Gastrocnemius medialis (tissue), 4 donors: Measurements from ENCODE around the gene INPPL1. TPM values are rescaled to one million over a fixed set of nuclear protein-coding genes. Genes with fewer than 3 reads are reported as not detected.
A peak's percentile ranks its signal among the peaks of the same experiment; 100 is the strongest.

Experiments used
- ATAC-seq, 2 donors: fragments of 150-250 bp; one replicate each; pipeline ENCODE4 v1.9.1; 2016
- DNase-seq, 2 donors: peaks; one replicate each; pipeline ENCODE4 v3.0.0-alpha.2; 2019
- H3K27ac ChIP-seq, 4 donors: fragments of 200-600 bp; sonication (generic); 1 replicate in 1 of 4; 2 replicates in 3 of 4; pipeline ENCODE4 v1.5.1; 2016 to 2018; ENCODE audit warnings: mild to moderate bottlenecking in 2 of 4, moderate library complexity in 1 of 4
- H3K27me3 ChIP-seq, 3 donors: fragments of 200-600 bp; sonication (generic) in 2 of 3; 1 replicate in 1 of 3; 2 replicates in 2 of 3; pipeline versions ENCODE4 v1.5.1 to v1.6.0; 2016 to 2019; ENCODE audit warnings: mild to moderate bottlenecking in 1 of 3, moderate library complexity in 1 of 3
- H3K36me3 ChIP-seq, 2 donors: fragments of 200-600 bp; sonication (generic) in 1 of 2; one replicate each; pipeline ENCODE4 v1.5.1; 2017 to 2018
- H3K4me1 ChIP-seq, 2 donors: fragments of 200-600 bp; sonication (generic) in 1 of 2; one replicate each; pipeline ENCODE4 v1.5.1; 2016 to 2017; ENCODE audit warnings: mild to moderate bottlenecking in 2 of 2
- H3K4me3 ChIP-seq, 4 donors: fragments of 200-600 bp; sonication (generic) in 3 of 4; 1 replicate in 1 of 4; 2 replicates in 3 of 4; pipeline ENCODE4 v1.5.1; 2016 to 2019; ENCODE audit warnings: mild to moderate bottlenecking in 2 of 4
- H3K9me3 ChIP-seq, 3 donors: fragments of 200-600 bp; sonication (generic) in 2 of 3; 1 replicate in 1 of 3; 2 replicates in 2 of 3; pipeline ENCODE4 v1.5.1; 2016 to 2019
- POLR2A ChIP-seq, 2 donors: fragments of 450-650 bp; IDR thresholded peaks; one replicate each; pipeline ENCODE4 v1.6.1; 2017; ENCODE audit warnings: antibody characterized with exemption in 2 of 2, mild to moderate bottlenecking in 2 of 2, moderate library complexity in 2 of 2
- in situ Hi-C, 4 donors: fragments of 200-750 bp; cut with MboI; loops; one replicate each; pipeline versions ENCODE4 v1.15.0 to v1.8.0; 2017; ENCODE audit warnings: low sequenced_read_pairs in 4 of 4
- intact Hi-C: fragments of 100-400 bp; cut with DNase I; formaldehyde crosslinking; loops from one replicate; pipeline ENCODE4 v1.15.1; 2023; ENCODE audit warnings: low total_unique reads
- total RNA-seq, 4 donors: library from RNA; depleted of rRNA; stranded (reverse); fragments of >200 nt; gene quantifications; one replicate each; pipeline versions ENCODE4 v1.1.0 to v1.2.3, GENCODE V29; 2016
- TF ChIP-seq, protein P1 (sequence below), 5 experiments: fragments of 450-650 bp in 3 of 5; fragments of 200-600 bp in 2 of 5; sonication (generic) in 2 of 5; IDR thresholded peaks in 4 of 5; conservative IDR thresholded peaks in 1 of 5; 1 replicate in 4 of 5; 2 replicates in 1 of 5; pipeline ENCODE4 v1.5.1; 2016 to 2019; ENCODE audit warnings: antibody characterized with exemption in 5 of 5, mild to moderate bottlenecking in 3 of 5, moderate library complexity in 3 of 5

The INPPL1 gene
- total RNA-seq, 4 donors from 2014 or later: 75.6 to 112 (median 107) TPM

DNA sequence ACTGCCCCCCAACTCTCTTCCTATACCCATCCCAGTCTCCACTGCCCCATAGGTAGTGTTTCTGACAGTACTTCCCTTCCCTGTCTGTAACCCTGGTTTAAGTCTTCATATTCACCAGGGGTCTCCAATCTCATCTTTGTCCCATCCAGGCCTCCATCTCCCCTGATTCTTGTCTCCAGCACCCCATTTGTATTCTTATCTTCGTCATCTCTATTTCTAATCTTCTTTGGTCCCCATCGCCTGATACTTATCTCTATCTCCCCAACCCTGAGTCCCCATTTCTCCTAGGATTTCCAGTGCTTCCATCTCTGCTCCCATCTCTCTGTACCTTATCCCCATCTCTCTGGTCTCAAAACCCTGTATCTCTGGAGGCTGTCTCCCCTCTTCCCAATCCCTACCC is 17.6 kb downstream of the INPPL1 start:
- Histone ChIP-seq H3K4me1 (peaks cover 10 to 16% of the 10 kb centered on the region in 2 donors), H3K27ac (no peak overlapping the region)
- in situ Hi-C loops: no loop called here

DNA sequence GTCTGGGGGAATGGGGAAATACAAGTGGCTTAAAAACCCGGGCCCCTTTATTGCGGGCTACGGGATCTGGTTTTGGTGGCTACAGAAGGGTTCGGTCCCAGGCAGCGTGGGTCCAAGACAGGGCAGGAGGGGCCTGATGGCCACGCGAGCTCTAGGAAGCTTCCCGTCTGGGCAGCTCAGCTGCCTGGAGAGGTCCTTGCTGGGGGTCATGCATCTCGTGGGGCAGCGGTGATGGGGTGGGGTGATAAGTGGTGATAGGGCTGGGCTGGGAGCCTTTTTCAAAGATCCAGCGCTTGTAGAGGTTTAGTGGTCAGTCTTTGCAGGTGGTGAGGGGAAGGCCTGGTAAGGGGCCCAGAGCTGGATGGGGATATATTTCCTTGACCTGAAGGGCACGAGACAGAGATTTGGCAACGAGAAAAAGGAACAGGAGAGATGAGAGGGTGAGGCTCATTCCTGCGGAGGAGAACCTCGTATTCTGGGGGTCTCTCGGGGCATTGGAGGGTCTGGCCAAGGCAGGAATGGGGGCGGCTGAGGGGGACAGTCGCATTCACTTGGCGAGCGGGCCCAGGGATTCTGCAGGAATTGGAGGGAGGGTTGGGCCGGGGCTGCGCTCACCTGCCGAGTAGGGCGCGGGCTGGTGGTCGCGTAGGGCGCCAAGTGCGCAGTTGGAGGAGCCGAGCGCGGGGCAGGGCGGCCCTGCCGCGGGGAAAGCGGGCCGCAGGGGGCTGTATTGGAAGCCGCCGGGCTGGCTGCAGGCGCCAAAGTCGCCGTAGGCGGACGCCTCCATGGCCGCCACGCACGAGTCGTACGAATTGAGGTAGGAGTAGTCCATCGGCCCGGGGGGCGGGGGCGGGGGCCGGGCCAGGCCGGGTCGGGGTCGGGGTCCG is 18.8 kb downstream of the INPPL1 start:
- no peak overlapping the region for H3K27ac ChIP-seq
- H3K9me3 ChIP-seq: no peaks in the 10 kb centered on the region
- TF ChIP-seq, protein P1, sequence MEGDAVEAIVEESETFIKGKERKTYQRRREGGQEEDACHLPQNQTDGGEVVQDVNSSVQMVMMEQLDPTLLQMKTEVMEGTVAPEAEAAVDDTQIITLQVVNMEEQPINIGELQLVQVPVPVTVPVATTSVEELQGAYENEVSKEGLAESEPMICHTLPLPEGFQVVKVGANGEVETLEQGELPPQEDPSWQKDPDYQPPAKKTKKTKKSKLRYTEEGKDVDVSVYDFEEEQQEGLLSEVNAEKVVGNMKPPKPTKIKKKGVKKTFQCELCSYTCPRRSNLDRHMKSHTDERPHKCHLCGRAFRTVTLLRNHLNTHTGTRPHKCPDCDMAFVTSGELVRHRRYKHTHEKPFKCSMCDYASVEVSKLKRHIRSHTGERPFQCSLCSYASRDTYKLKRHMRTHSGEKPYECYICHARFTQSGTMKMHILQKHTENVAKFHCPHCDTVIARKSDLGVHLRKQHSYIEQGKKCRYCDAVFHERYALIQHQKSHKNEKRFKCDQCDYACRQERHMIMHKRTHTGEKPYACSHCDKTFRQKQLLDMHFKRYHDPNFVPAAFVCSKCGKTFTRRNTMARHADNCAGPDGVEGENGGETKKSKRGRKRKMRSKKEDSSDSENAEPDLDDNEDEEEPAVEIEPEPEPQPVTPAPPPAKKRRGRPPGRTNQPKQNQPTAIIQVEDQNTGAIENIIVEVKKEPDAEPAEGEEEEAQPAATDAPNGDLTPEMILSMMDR (IDR thresholded peaks at IDR 0.05 in 4 of 5, conservative IDR thresholded peaks at IDR 0.05 in 1 of 5): no peak
- TF ChIP-seq POLR2A (IDR thresholded peaks at IDR 0.05): no peak
- peaks cover 10 to 16% of the 10 kb centered on the region in 2 donors for H3K4me1 ChIP-seq
- in situ Hi-C loops (no loop called here), intact Hi-C loops (loop anchor here (5.0 kb wide), 1 partner anchor 189 kb away; the partner anchor contains the start of gene CLPB)
- no peak for ATAC-seq
- DNase-seq: no peak
- no peaks in the 10 kb centered on the region for H3K36me3 ChIP-seq
- H3K4me3 ChIP-seq: no peak overlapping the region
- H3K27me3 ChIP-seq: peaks cover 46 to 59% (median 58%) of the 10 kb centered on the region in 3 donors

More for the DNA sequence above, 17.6 kb downstream of the INPPL1 start:
- TF ChIP-seq, protein P1 (IDR thresholded peaks at IDR 0.05 in 4 of 5, conservative IDR thresholded peaks at IDR 0.05 in 1 of 5): no peak
- TF ChIP-seq POLR2A (IDR thresholded peaks at IDR 0.05): no peak
- no peak for DNase-seq
- Histone ChIP-seq H3K27me3 (peaks cover 45 to 57% (median 50%) of the 10 kb centered on the region in 3 donors), H3K4me3 (no peak overlapping the region), H3K36me3 (peaks cover 0 to 7% of the 10 kb centered on the region in 2 donors), H3K9me3 (no peaks in the 10 kb centered on the region)
- no peak for ATAC-seq
- intact Hi-C loops: loop anchor here (5.0 kb wide), 1 partner anchor 190 kb away; the partner anchor contains the start of gene CLPB

DNA sequence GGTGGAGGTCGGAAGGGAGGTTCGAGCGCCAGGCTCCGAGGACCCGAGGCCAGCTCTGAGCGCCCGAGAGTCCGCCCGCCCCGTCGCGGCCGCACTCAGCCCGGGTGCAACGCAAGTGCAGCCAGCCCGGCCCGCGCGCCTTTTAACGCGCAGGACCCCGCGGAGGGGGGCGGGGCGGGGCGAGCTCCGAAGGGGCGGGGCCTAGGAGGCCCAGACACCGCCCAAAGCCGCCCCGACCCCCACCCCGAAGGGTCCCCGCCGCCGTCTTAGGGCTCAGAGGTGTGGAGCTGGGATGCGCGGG is 19.4 kb downstream of the INPPL1 start, which contains the start of gene PHOX2A:
Gene PHOX2A (minus strand): TSS at position 117 of the 301 bp plus-strand sequence. CDS start 172 bp downstream, outside the sequence.
- H3K4me3 ChIP-seq: peak within 1 kb of the TSS in 2 of 4 donors; percentile 5 to 21
- DNase-seq: no peak

DNA sequence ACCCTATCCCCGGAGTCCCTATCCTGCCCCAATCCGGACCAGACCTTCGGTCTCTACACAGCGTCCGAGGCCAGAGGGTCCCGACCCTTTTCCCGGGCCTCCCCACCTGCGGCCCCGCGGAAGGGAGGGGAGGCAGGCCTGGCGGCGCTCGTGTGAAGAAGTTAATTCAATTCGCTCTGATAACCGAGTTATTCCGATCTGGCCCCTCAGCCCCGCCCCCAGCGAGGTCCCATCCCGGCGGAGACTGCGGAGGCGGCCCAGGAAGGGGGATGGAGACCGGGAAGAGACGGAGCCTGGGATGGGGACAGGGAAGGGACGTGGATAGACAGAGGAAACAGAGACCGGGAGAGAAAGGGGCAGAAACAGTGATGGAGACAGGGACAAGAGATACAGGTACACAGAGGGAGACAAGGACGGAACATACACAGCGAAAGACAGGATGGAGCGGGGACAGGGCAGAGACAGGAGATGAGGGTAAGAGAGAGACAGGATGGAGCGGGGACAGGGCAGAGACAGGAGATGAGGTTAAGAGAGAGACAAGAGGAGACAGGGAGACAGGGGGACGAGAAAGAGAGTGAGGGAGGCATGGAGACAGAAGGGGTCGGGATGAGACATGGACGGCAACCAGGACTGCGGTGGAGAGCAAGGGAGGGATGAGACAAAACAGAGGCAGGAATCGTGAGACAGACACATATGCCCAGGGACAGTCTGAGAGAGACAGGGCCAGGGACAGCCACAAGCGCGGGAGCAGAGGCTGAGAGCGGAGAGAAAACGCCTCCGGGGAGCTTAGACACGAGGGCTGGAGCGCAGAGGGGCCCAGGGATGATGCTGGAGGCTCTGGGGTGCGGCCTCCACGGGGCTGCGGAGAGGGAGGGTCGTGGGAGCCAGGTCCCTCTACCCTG is 20.0 kb downstream of the INPPL1 start:
- Histone ChIP-seq H3K9me3 (no peaks in the 10 kb centered on the region), H3K27me3 (peaks cover 46 to 59% (median 58%) of the 10 kb centered on the region in 3 donors), H3K27ac (no peak overlapping the region), H3K36me3 (no peaks in the 10 kb centered on the region), H3K4me3 (peak overlapping the region in 2 of 4 donors; percentile 5 to 21), H3K4me1 (peaks cover 4 to 8% of the 10 kb centered on the region in 2 donors)
- ATAC-seq: no peak
- intact Hi-C loops: loop anchor here (5.0 kb wide), 1 partner anchor 188 kb away; the partner anchor contains the start of gene CLPB
- TF ChIP-seq, protein P1 (IDR thresholded peaks at IDR 0.05 in 4 of 5, conservative IDR thresholded peaks at IDR 0.05 in 1 of 5): no peak
- no peak for TF ChIP-seq POLR2A (IDR thresholded peaks at IDR 0.05)
- in situ Hi-C loops: no loop called here
- DNase-seq: no peak

More for the DNA sequence above, 19.4 kb downstream of the INPPL1 start, which contains the start of gene PHOX2A:
- Histone ChIP-seq H3K27ac (no peak within 1 kb of the TSS), H3K36me3 (no peaks in the 10 kb centered on the region), H3K9me3 (no peaks in the 10 kb centered on the region), H3K27me3 (peaks cover 46 to 59% (median 58%) of the 10 kb centered on the region in 3 donors), H3K4me1 (peaks cover 9 to 14% of the 10 kb centered on the region in 2 donors)
- in situ Hi-C loops (no loop called here), intact Hi-C loops (loop anchor here (5.0 kb wide), 1 partner anchor 188 kb away; the partner anchor contains the start of gene CLPB)
- ATAC-seq: no peak
- no peak for TF ChIP-seq POLR2A (IDR thresholded peaks at IDR 0.05)
- TF ChIP-seq, protein P1 (IDR thresholded peaks at IDR 0.05 in 4 of 5, conservative IDR thresholded peaks at IDR 0.05 in 1 of 5): no peak
